ENCODE data around the gene ADGRL3.

ADGRL3 gene

DNA sequence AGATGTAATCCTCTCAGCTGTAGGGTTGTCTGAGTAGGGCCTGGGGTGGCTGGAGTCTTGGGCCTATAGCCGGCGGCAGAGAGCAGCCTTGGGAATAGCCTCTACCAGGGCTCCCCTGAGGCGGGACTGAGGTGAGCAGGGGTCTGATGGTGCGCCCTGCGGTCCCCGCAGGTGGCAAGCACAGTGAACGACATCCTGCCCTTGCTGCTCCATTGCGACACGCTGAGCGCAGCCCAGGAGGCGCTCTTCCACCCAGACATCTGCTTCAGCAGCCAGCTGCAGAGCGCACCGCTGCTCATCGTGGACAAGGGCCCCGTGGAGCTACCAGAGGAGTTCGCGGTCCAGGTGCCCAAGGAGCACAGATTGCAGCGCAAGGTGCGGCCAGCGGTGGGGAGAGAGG lies 317.0 kb downstream of the ADGRL3 start:
- H3K27ac Mint-ChIP-seq = no peak overlapping the region
- ATAC-seq (no peak), DNase-seq (no peak)
- H3K27me3 Mint-ChIP-seq = peaks cover 2% of the 10 kb centered on the region
- H3K9me3 Mint-ChIP-seq = peaks cover 5% of the 10 kb centered on the region
- H3K4me3 Mint-ChIP-seq = no peak overlapping the region
- no peaks in the 10 kb centered on the region for H3K4me1 Mint-ChIP-seq
- no peaks in the 10 kb centered on the region for H3K36me3 Mint-ChIP-seq (ENCODE audit: low read depth)

DNA sequence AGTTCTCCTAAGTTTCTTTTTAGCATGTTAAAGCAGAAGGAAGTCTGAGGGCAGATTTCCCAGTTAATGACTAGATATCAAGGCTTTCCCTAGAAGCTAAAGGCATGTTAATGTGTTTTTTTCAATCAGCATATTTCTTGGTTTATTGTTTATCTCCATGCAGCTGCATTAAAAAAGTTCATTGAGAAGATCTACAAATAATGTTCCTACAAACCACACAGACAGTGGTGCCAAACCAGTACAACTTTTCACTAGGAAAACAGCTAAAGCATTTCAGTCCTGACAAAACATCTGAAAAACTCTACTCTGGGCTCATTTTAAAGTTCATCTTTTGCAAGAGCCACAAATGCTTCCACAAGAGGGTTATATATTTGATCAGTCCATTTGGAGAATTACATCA lies 320.0 kb downstream of the ADGRL3 start:
- DNase-seq = no peak
- no peak overlapping the region for H3K27ac Mint-ChIP-seq
- H3K4me1 Mint-ChIP-seq = no peaks in the 10 kb centered on the region
- H3K27me3 Mint-ChIP-seq = no peaks in the 10 kb centered on the region
- no peak for ATAC-seq
- no peaks in the 10 kb centered on the region for H3K36me3 Mint-ChIP-seq (ENCODE audit: low read depth)
- no peak overlapping the region for H3K4me3 Mint-ChIP-seq
- H3K9me3 Mint-ChIP-seq = peaks cover 9% of the 10 kb centered on the region

DNA sequence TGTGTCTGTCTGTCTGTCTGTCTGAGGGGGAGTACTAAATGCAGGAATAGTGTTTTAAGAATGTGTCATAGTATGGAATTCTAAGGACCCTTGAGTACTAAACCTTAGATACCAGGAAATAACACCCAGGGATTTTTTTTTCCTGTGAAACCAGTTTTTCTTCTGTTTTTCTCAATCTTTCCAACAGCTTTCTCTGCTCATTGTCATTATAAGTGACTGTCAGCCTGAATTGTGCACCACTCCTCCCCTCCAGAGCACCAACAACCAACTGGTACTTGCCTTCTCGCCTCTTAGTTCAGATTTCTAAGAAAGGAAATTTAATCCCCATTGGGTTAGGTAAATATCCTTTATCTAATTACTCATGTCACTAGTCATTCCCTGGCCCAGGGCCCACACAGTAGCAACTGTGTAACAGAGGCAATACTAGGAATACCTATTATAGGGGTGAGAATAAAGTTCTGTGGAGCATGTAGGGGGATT lies 320.6 kb downstream of the ADGRL3 start:
- Mint-ChIP-seq H3K27ac (no peak overlapping the region), H3K27me3 (no peaks in the 10 kb centered on the region), H3K36me3 (ENCODE audit: low read depth) (no peaks in the 10 kb centered on the region), H3K4me1 (no peaks in the 10 kb centered on the region), H3K4me3 (no peak overlapping the region), H3K9me3 (peaks cover 14% of the 10 kb centered on the region)
- DNase-seq = no peak
- no peak for ATAC-seq

DNA sequence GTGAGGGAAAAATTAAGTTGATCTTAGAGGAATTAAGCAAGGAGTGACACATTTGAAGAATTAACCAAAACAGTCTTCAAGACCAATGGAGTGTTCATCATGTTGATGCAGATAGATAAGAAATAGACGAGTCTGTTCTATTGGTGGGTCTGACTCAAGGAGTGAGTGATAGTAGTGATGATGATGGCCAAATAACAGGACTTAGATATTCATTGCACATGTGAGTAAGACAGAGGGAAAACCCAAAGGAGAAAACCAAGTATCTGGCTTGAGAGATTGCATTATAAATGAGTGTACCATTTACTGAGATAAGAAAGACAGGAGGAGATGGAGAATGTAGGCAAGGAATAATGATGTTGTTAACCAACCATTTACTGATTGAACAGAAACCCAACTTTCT lies 321.3 kb downstream of the ADGRL3 start:
- H3K27ac Mint-ChIP-seq = no peak overlapping the region
- H3K9me3 Mint-ChIP-seq = peaks cover 14% of the 10 kb centered on the region
- H3K4me3 Mint-ChIP-seq = no peak overlapping the region
- ATAC-seq (no peak), DNase-seq (no peak)
- no peaks in the 10 kb centered on the region for H3K27me3 Mint-ChIP-seq
- H3K36me3 Mint-ChIP-seq (ENCODE audit: low read depth) = no peaks in the 10 kb centered on the region
- no peaks in the 10 kb centered on the region for H3K4me1 Mint-ChIP-seq

DNA sequence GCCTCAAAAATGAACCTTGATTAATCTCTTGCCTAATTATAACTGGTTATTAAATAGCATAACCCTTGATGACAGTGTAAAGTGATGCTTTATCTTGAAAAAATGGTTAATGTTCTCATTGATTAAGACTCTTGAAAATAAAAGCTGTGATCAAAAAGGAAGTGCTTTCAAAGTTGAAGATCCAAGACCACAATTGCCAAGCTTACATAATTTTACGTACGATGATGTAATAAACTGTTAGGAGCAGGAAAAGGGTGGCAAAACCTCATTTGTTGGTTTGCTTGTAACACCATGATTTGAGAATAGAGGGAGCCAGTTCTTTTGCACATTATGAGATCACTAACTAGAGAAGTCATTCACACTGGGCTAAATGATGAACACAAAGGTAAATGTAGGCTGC lies 322.2 kb downstream of the ADGRL3 start:
- DNase-seq (no peak), ATAC-seq (no peak)
- peaks cover 14% of the 10 kb centered on the region for H3K9me3 Mint-ChIP-seq
- no peak overlapping the region for H3K27ac Mint-ChIP-seq
- no peaks in the 10 kb centered on the region for H3K36me3 Mint-ChIP-seq (ENCODE audit: low read depth)
- H3K27me3 Mint-ChIP-seq = no peaks in the 10 kb centered on the region
- no peak overlapping the region for H3K4me3 Mint-ChIP-seq
- H3K4me1 Mint-ChIP-seq = no peaks in the 10 kb centered on the region

DNA sequence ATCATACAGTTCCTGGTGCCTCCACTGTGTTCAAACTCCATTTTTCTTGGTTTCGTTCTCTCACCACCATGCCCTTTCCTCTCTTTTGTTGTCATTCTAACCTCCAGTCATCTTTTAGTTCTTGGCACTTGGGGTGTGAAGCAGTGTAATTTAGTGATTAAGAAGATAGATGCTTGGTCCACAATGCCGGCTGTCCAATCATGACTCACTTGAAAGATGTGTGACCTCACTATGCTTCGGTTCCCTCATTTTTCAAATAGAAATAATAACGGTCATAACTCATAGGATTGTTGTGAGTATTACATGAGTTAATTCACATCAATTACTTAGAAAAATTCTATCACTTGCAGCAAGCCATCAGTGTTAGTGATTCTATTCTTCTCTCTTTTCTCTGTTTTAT lies 327.8 kb downstream of the ADGRL3 start:
- ATAC-seq (no peak), DNase-seq (no peak)
- H3K36me3 Mint-ChIP-seq (ENCODE audit: low read depth) = no peaks in the 10 kb centered on the region
- H3K4me1 Mint-ChIP-seq = no peaks in the 10 kb centered on the region
- H3K27ac Mint-ChIP-seq = no peak overlapping the region
- H3K27me3 Mint-ChIP-seq = no peaks in the 10 kb centered on the region
- peaks cover 21% of the 10 kb centered on the region for H3K9me3 Mint-ChIP-seq
- no peak overlapping the region for H3K4me3 Mint-ChIP-seq

DNA sequence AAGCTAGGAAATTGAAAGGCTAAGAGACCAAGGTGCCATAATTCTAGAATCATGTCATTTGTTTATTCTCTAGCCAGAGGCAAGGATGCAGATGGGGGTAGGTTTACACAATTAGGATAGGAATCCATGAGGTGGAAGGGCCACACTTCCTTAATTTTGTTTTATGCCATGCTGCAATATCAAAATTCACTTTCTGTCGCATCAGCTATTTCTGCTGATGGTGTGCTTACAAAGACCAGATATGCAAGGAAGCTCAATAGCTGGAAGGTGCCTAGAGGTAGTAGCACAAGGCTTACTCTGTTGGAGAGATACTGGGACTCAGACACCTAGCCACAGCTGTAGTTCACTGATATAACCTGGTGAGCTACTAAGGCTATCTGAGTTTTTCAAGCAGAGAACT lies 328.5 kb downstream of the ADGRL3 start:
- no peaks in the 10 kb centered on the region for H3K4me1 Mint-ChIP-seq
- H3K36me3 Mint-ChIP-seq (ENCODE audit: low read depth) = no peaks in the 10 kb centered on the region
- no peaks in the 10 kb centered on the region for H3K27me3 Mint-ChIP-seq
- H3K9me3 Mint-ChIP-seq = peaks cover 21% of the 10 kb centered on the region
- no peak for ATAC-seq
- DNase-seq = no peak
- no peak overlapping the region for H3K4me3 Mint-ChIP-seq
- H3K27ac Mint-ChIP-seq = no peak overlapping the region

DNA sequence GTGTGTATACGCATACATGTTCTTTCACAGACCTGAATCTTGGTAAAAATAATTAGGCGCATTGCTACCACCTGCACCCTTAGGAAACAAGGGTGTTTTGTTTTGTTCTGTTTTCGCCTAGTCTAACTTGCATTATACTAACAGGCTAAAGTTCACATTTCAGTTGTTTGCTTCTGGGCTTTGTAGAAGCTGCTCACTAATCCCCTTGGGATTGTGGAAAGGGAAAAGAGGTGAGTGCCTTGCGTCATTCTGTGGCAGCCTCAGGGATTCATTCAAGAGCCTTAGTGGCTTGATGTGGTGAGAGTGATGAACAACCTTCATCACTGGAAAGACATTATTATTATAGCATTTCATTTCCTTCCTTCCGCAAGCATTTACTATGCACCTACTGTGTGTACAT lies 331.1 kb downstream of the ADGRL3 start:
- H3K36me3 Mint-ChIP-seq (ENCODE audit: low read depth) = no peaks in the 10 kb centered on the region
- no peaks in the 10 kb centered on the region for H3K27me3 Mint-ChIP-seq
- no peak overlapping the region for H3K4me3 Mint-ChIP-seq
- H3K27ac Mint-ChIP-seq = no peak overlapping the region
- no peak for DNase-seq
- ATAC-seq = no peak
- no peaks in the 10 kb centered on the region for H3K4me1 Mint-ChIP-seq
- H3K9me3 Mint-ChIP-seq = peaks cover 18% of the 10 kb centered on the region

DNA sequence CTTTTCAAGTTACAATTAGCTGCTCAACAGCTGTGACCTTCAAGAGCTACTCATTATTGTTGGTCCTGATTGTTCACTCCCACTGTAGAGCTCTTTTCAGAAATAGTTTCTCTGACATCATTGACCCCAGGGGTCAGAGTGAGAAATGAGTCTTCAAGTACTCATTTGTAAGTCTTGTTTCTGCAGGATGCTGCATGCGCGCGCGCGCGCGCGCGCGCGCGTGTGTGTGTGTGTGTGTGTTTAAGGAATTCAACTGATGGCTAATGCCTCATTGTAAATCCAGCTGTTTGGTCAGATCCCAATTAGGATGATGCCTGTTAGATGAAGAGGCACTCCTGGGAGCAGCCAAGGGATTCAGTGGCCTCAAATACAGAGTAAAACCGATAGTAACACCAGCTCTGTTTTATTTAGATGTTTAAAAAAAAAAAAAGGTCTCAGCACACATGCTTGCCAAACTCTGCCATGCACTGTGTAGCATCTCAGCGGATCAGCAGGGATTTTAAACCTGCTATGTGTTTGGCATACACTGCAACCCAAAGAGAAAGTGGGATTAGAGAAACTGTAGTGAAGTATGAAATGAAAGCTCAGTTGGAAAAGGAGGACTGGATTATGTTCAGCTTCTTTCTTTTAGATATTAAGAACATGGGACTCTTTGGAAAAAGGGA lies 332.3 kb downstream of the ADGRL3 start:
- H3K4me1 Mint-ChIP-seq = no peaks in the 10 kb centered on the region
- H3K9me3 Mint-ChIP-seq = peaks cover 22% of the 10 kb centered on the region
- H3K27me3 Mint-ChIP-seq = no peaks in the 10 kb centered on the region
- H3K4me3 Mint-ChIP-seq = no peak overlapping the region
- ATAC-seq (no peak), DNase-seq (no peak)
- H3K36me3 Mint-ChIP-seq (ENCODE audit: low read depth) = no peaks in the 10 kb centered on the region
- H3K27ac Mint-ChIP-seq = no peak overlapping the region

DNA sequence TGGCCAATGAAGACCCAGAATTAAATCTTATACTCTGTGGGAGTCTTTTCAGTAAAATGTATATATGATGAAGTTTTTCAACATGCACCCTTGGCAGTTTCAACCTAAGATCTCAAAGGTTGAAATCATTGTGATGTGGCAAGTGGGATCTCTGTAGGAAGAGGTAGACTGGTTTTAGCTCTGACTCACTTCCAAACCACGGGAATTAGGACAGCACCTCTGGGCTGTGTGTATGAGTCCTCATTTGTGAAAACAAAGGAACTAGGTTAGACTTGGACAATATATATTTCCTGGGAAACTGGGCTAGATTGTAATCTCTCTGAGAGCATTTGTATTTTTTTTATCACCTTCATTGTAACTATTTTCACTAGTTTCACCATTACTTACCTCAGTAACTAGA lies 333.0 kb downstream of the ADGRL3 start:
- no peaks in the 10 kb centered on the region for H3K27me3 Mint-ChIP-seq
- no peak overlapping the region for H3K27ac Mint-ChIP-seq
- no peak overlapping the region for H3K4me3 Mint-ChIP-seq
- H3K4me1 Mint-ChIP-seq = no peaks in the 10 kb centered on the region
- no peaks in the 10 kb centered on the region for H3K36me3 Mint-ChIP-seq (ENCODE audit: low read depth)
- DNase-seq (no peak), ATAC-seq (no peak)
- H3K9me3 Mint-ChIP-seq = peaks cover 24% of the 10 kb centered on the region

DNA sequence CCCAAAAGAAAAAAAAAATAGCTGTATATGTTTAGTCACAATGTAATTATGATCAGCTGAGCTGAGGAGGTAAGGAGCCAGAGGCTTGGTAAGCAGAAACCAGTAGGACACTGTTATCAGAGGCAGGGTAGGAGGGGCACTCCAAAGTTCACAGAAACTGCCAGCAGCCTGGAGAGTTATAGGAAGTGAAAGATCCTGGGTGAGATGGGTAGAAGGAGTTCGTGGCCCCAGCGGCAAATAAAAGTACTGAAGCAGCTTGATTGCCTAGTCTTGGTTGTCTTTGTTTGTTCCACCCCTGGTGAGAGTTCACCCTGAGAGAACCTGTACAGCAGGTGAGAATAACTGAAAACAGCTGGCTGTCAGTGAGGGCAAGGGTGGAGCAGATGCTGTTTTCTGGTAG lies 340.8 kb downstream of the ADGRL3 start:
- no peak overlapping the region for H3K27ac Mint-ChIP-seq
- no peak for DNase-seq
- H3K4me3 Mint-ChIP-seq = no peak overlapping the region
- ATAC-seq = no peak
- H3K9me3 Mint-ChIP-seq = peaks cover 17% of the 10 kb centered on the region
- H3K27me3 Mint-ChIP-seq = no peaks in the 10 kb centered on the region
- no peaks in the 10 kb centered on the region for H3K4me1 Mint-ChIP-seq
- no peaks in the 10 kb centered on the region for H3K36me3 Mint-ChIP-seq (ENCODE audit: low read depth)

DNA sequence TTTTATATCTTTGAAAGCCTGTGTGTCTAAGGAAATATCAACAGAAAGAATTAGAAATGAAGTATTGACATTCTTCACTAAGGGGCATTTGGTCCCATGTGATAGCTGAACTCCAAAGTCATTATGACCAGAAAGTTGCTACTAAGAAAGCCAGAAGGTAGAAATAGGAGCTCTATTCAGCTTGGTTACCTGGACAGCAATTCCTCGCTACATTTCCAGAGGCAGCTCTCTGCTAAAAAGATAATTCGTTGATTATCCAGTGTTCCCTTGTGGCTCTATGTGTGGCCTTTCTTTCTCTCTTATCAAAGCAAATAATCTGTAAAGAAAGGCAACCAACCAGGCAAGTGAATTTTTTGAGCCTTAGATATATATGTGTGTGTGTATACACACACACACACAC lies 341.3 kb downstream of the ADGRL3 start:
- Mint-ChIP-seq H3K27ac (no peak overlapping the region), H3K27me3 (no peaks in the 10 kb centered on the region), H3K4me3 (no peak overlapping the region), H3K9me3 (peaks cover 17% of the 10 kb centered on the region), H3K4me1 (no peaks in the 10 kb centered on the region), H3K36me3 (ENCODE audit: low read depth) (no peaks in the 10 kb centered on the region)
- ATAC-seq (no peak), DNase-seq (no peak)

DNA sequence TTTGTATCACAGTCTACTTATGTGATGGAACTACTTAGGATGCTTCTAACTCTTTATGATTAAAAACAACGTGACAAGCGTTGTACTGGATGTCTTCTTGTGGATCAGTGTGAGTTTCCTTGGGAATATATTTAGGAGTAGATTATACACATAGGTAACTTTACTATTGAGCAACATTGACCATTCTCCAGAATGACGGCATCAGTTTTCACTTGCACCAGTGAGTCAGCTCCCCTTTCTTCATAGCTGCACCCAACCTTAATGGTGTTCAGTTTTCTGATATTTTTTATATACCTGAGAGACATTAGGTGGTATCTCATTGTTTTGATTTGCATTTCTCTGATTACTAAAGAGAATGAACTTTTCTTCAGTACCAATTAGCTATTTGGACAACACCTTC lies 343.9 kb downstream of the ADGRL3 start:
- Mint-ChIP-seq H3K27ac (no peak overlapping the region), H3K36me3 (ENCODE audit: low read depth) (no peaks in the 10 kb centered on the region), H3K4me1 (no peaks in the 10 kb centered on the region), H3K27me3 (no peaks in the 10 kb centered on the region), H3K9me3 (peaks cover 9% of the 10 kb centered on the region), H3K4me3 (no peak overlapping the region)
- DNase-seq (no peak), ATAC-seq (no peak)

DNA sequence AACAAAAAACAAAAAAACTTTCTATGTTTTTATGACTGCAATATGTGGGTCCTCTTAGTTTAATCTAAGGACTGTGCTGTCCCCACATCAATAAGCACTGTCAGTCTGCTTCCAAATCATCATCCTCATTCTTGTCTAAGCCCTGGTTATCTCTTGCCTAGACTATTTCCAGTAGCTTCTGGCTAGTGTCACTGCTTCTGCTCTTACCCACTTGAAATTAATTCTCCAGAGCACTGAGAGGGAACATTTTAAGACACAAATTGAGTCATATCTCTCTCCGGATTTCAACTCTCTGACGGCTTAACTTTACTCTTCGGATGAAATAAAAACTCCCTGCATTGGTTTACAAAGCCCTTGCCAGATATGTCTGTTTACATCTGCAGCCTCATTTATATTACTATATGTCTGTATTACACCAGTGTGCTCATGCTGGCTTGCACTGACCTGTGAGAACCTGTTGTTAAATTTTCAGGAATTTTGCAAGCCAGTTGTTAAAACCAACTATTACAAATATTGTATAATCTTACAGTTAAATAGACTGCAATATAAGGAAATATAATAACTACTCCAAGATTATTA lies 345.9 kb downstream of the ADGRL3 start:
- DNase-seq (no peak), ATAC-seq (no peak)
- H3K36me3 Mint-ChIP-seq (ENCODE audit: low read depth) = no peaks in the 10 kb centered on the region
- no peak overlapping the region for H3K4me3 Mint-ChIP-seq
- no peaks in the 10 kb centered on the region for H3K27me3 Mint-ChIP-seq
- H3K9me3 Mint-ChIP-seq = peaks cover 5% of the 10 kb centered on the region
- no peak overlapping the region for H3K27ac Mint-ChIP-seq
- H3K4me1 Mint-ChIP-seq = no peaks in the 10 kb centered on the region

DNA sequence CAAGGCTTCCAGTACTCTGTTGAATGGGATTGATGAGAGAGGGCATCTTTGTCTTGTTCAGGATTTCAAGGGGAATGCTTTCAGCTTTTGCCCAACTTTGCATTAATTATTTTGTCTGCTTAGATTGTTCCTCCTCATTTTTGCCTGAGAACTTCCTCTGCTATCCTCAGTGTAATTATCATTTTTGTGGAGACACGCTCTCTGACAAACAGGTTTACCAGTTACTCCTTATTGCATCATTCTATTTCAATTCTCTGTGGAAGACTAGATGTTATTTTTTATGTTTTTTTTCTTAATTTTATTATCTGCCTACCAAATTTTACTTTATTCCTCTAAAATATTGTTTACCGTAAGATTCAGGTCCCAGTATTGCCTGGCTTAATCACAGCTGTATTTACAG lies 349.2 kb downstream of the ADGRL3 start:
- Mint-ChIP-seq H3K27ac (no peak overlapping the region), H3K4me1 (no peaks in the 10 kb centered on the region), H3K27me3 (no peaks in the 10 kb centered on the region), H3K36me3 (ENCODE audit: low read depth) (no peaks in the 10 kb centered on the region), H3K9me3 (peaks cover 6% of the 10 kb centered on the region), H3K4me3 (no peak overlapping the region)
- no peak for DNase-seq
- no peak for ATAC-seq

Data from activated naive CD8-positive, alpha-beta T cell treated with anti-CD3 and anti-CD28 coated beads, Interleukin-2, amount 50 U/mL, for 24 hours (primary cell).